SU-DHL-6 (cell line): ENCODE measurements around the gene MEAK7.

ENCODE experiments used
- H2AFZ ChIP-seq: fragments of 200-600 bp; sonication (generic); 2 replicates; pipeline ENCODE4 v1.6.1; 2014; ENCODE audit warnings: low read depth, mild to moderate bottlenecking, moderate library complexity, mixed read lengths, antibody characterized with exemption, low read length; ENCODE audit not compliant: severe bottlenecking
- H3F3A ChIP-seq: fragments of 200-600 bp; shearing (Covaris generic); 2 replicates; pipeline ENCODE4 v1.6.0; 2016; ENCODE audit warnings: antibody characterized with exemption, mild to moderate bottlenecking; ENCODE audit not compliant: insufficient read depth
- H3K27ac ChIP-seq: fragments of 200-600 bp; sonication (generic); 2 replicates; pipeline ENCODE4 v1.5.1; 2016; ENCODE audit warnings: low read depth, mild to moderate bottlenecking, low read length, moderate library complexity, mixed read lengths
- H3K27me3 ChIP-seq: fragments of 200-600 bp; sonication (generic), shearing (Covaris generic); 2 replicates; pipeline ENCODE4 v1.6.0; 2014; ENCODE audit warnings: mild to moderate bottlenecking, low read length
- H3K36me3 ChIP-seq: fragments of 200-600 bp; sonication (generic); 2 replicates; pipeline ENCODE4 v1.6.1; 2014; ENCODE audit warnings: mild to moderate bottlenecking, low read length, mixed read lengths
- H3K4me2 ChIP-seq: fragments of 300-600, 200-600 bp; shearing (Covaris generic), sonication (generic); 2 replicates; pipeline ENCODE4 v1.6.0; 2014; ENCODE audit warnings: low read length, low read depth, mild to moderate bottlenecking; ENCODE audit not compliant: poor library complexity, severe bottlenecking
- H3K4me3 ChIP-seq: fragments of 200-600 bp; sonication (generic); 2 replicates; pipeline ENCODE4 v1.5.1; 2014; ENCODE audit warnings: antibody characterized with exemption, low read length, mild to moderate bottlenecking, mixed read lengths; ENCODE audit not compliant: insufficient read depth, poor library complexity, severe bottlenecking
- H3K79me2 ChIP-seq: fragments of 200-600 bp; sonication (generic); 2 replicates; pipeline ENCODE4 v1.6.1; 2014; ENCODE audit warnings: mild to moderate bottlenecking, low read length, moderate library complexity; ENCODE audit not compliant: insufficient read depth
- H3K9ac ChIP-seq: fragments of 200-600 bp; sonication (generic); 2 replicates; pipeline ENCODE4 v1.7.0; 2014; ENCODE audit warnings: mild to moderate bottlenecking, low read length
- H3K9me2 ChIP-seq: fragments of 200-600 bp; sonication (generic); replicated peaks from 2 replicates; pipeline ENCODE4 v1.6.1; 2014; ENCODE audit warnings: low read length; ENCODE audit not compliant: insufficient read depth
- H3K9me3 ChIP-seq: fragments of 200-600 bp; sonication (generic); 2 replicates; pipeline ENCODE4 v1.6.1; 2014; ENCODE audit warnings: low read length, mixed read lengths; ENCODE audit not compliant: insufficient read depth
- H4K20me1 ChIP-seq: fragments of 200-600 bp; sonication (generic); 2 replicates; pipeline ENCODE4 v1.6.1; 2014; ENCODE audit warnings: low read depth, mild to moderate bottlenecking, antibody characterized with exemption, low read length, moderate library complexity, mixed read lengths
- EZH2phosphoT487 ChIP-seq: fragments of 200-600 bp; sonication (generic), shearing (Covaris generic); conservative IDR thresholded peaks from 2 replicates; pipeline ENCODE4 v1.6.1; 2018; ENCODE audit warnings: mild to moderate bottlenecking, antibody characterized with exemption, low read length, moderate library complexity, mixed read lengths
- TF ChIP-seq, protein P1 (sequence below): fragments of 200-600 bp; sonication (generic); IDR thresholded peaks from one replicate; pipeline ENCODE4 v1.5.1; 2017; ENCODE audit warnings: antibody characterized with exemption, mild to moderate bottlenecking, low read length, moderate library complexity; ENCODE audit not compliant: insufficient read depth, poor library complexity, severe bottlenecking

MEAK7 gene

DNA sequence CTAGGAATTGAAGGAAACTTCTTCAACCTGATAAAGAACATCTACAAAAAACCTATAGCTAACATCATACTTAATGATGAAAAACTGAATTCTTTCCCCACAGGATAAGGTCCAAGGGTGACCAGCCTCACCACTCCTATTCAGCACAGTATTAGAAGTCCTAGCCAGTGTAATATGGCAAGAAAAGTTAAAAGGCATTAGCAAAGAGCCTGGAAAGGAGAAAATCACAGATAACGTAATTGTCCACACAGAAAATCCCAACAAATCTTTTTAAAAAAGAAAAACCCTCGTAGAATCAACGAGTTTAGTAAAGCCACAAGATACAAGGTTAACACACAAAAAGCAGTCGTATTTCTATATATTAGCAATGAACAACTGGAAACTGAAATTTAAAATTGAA lies 37.8 kb downstream of the MEAK7 start:
- Histone ChIP-seq H3K27ac (no peak overlapping the region), H3K9me2 (no peaks in the 10 kb centered on the region), H3K9me3 (0 out of 2 replicates have a peak, but pooled peaks cover 11% of the 10 kb centered on the region), H3F3A (no peaks in the 10 kb centered on the region), H4K20me1 (no peaks in the 10 kb centered on the region), H3K36me3 (peaks cover 5% of the 10 kb centered on the region), H3K79me2 (no peaks in the 10 kb centered on the region), H3K9ac (no peak overlapping the region), H3K4me3 (no peak overlapping the region), H3K4me2 (no peak overlapping the region), H3K27me3 (no peaks in the 10 kb centered on the region), H2AFZ (no peak overlapping the region)
- TF ChIP-seq, protein P1, sequence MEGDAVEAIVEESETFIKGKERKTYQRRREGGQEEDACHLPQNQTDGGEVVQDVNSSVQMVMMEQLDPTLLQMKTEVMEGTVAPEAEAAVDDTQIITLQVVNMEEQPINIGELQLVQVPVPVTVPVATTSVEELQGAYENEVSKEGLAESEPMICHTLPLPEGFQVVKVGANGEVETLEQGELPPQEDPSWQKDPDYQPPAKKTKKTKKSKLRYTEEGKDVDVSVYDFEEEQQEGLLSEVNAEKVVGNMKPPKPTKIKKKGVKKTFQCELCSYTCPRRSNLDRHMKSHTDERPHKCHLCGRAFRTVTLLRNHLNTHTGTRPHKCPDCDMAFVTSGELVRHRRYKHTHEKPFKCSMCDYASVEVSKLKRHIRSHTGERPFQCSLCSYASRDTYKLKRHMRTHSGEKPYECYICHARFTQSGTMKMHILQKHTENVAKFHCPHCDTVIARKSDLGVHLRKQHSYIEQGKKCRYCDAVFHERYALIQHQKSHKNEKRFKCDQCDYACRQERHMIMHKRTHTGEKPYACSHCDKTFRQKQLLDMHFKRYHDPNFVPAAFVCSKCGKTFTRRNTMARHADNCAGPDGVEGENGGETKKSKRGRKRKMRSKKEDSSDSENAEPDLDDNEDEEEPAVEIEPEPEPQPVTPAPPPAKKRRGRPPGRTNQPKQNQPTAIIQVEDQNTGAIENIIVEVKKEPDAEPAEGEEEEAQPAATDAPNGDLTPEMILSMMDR = no peak
- TF ChIP-seq EZH2phosphoT487 = no peak

DNA sequence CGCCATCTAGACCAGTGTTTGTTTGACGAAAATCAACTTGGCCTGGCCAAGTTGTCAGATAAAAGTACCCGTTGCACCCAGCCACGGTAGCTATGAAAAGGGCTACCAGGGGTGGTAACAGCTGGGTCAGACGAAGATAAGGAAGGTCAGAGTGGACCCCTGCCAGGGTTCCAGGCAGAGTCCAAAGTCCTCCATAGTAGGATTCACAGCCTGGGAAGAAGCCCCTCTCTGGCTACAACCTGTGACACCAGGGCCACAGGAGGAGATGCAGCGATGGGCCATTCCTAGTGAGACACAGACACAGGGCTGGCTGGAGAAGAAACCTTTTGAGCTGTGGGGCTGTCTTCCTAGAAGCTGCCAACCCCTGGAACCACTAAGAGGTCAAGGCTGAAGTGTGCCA lies 39.3 kb downstream of the MEAK7 start:
- Histone ChIP-seq H3K9ac (no peak overlapping the region), H2AFZ (no peak overlapping the region), H3K27ac (no peak overlapping the region), H3K9me2 (no peaks in the 10 kb centered on the region), H3K36me3 (peaks cover 5% of the 10 kb centered on the region), H3K79me2 (no peaks in the 10 kb centered on the region), H3F3A (no peaks in the 10 kb centered on the region), H4K20me1 (no peaks in the 10 kb centered on the region), H3K4me3 (no peak overlapping the region), H3K4me2 (no peak overlapping the region), H3K9me3 (0 out of 2 replicates have a peak, but pooled peaks cover 11% of the 10 kb centered on the region), H3K27me3 (no peaks in the 10 kb centered on the region)
- TF ChIP-seq, protein P1 = no peak
- no peak for TF ChIP-seq EZH2phosphoT487

DNA sequence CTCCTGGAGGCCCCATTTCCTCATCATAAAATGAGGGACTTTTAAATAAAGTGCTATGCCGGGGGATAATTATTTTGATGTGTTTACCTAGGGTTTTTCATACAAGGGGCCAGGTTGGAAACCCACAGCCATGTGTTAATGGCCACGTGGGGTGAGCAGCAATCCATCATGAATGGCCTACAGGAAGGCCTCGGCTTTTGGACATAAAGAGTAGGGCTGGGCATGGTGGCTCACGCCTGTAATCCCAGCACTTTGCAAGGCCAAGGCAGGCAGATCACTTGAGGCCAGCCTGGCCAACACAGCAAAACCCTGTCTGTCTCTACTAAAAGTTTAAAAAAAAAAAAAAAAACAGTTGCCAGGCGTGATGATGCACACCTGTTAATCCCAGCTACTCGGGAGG lies 40.3 kb downstream of the MEAK7 start:
- Histone ChIP-seq H3K9me2 (no peaks in the 10 kb centered on the region), H3K9ac (no peak overlapping the region), H3K4me2 (no peak overlapping the region), H3K36me3 (peaks cover 5% of the 10 kb centered on the region), H3K27me3 (no peaks in the 10 kb centered on the region), H3K27ac (no peak overlapping the region), H3K4me3 (no peak overlapping the region), H3K9me3 (0 out of 2 replicates have a peak, but pooled peaks cover 11% of the 10 kb centered on the region), H4K20me1 (no peaks in the 10 kb centered on the region), H3F3A (no peaks in the 10 kb centered on the region), H3K79me2 (no peaks in the 10 kb centered on the region), H2AFZ (no peak overlapping the region)
- TF ChIP-seq, protein P1 = no peak
- no peak for TF ChIP-seq EZH2phosphoT487
